Stomach (tissue), 9 donors: ENCODE measurements around the gene LRRTM2. TPM values are rescaled to one million over a fixed set of nuclear protein-coding genes. Genes with fewer than 3 reads are reported as not detected.

Experiments
- DNase-seq, 2 donors: peaks; one replicate each; pipeline versions ENCODE4 v3.0.0 to v3.0.0-alpha.2; 2013 to 2019
- H3K27ac ChIP-seq, 5 donors: fragments of 200-600 bp in 4 of 5; sonication (generic) in 4 of 5; one replicate each; pipeline ENCODE4 v1.5.1; 2013 to 2019; ENCODE audit warnings: mild to moderate bottlenecking in 1 of 5, moderate library complexity in 1 of 5
- H3K27me3 ChIP-seq, 3 donors: fragments of 200-600 bp; sonication (generic); one replicate each; pipeline ENCODE4 v1.5.1; 2017 to 2019; ENCODE audit warnings: mixed run types in 1 of 3
- H3K36me3 ChIP-seq, 4 donors: fragments of 200-600 bp; sonication (generic); 1 replicate in 3 of 4; 2 replicates in 1 of 4; pipeline ENCODE4 v1.5.1; 2016 to 2019
- H3K4me1 ChIP-seq, 4 donors: fragments of 200-600 bp; sonication (generic); one replicate each; pipeline ENCODE4 v1.5.1; 2016 to 2019
- H3K4me3 ChIP-seq, 4 donors: fragments of 200-600 bp; sonication (generic) in 3 of 4; one replicate each; pipeline ENCODE4 v1.5.1; 2016 to 2019; ENCODE audit warnings: mild to moderate bottlenecking in 1 of 4
- H3K9me3 ChIP-seq, 4 donors: fragments of 200-600 bp; sonication (generic); one replicate each; pipeline ENCODE4 v1.5.1; 2016 to 2019
- CTCF ChIP-seq, 7 experiments: fragments of 450-650 bp in 4 of 7; fragments of 200-600 bp in 3 of 7; sonication (generic) in 3 of 7; IDR thresholded peaks; one replicate each; pipeline ENCODE4 v1.5.1; 2016 to 2019; ENCODE audit warnings: antibody characterized with exemption in 7 of 7, control low read depth in 2 of 7, mild to moderate bottlenecking in 1 of 7
- EP300 ChIP-seq: sonication (generic); formaldehyde crosslinking; IDR thresholded peaks from one replicate; pipeline ENCODE4 v1.6.1; 2017; ENCODE audit warnings: antibody characterized with exemption
- POLR2A ChIP-seq, 4 donors: fragments of 450-650 bp; IDR thresholded peaks; one replicate each; pipeline ENCODE4 v1.6.1; 2016; ENCODE audit warnings: antibody characterized with exemption in 4 of 4, control low read depth in 2 of 4, mild to moderate bottlenecking in 1 of 4, moderate library complexity in 1 of 4
- POLR2AphosphoS5 ChIP-seq, 3 donors: sonication (generic); formaldehyde crosslinking; IDR thresholded peaks; one replicate each; pipeline ENCODE4 v1.6.1; 2016; ENCODE audit warnings: antibody characterized with exemption in 3 of 3
- WGBS, 5 donors: extraction: QIAGEN DNeasy Blood & Tissue Kit in 3 of 5; methylation state at CpG; one replicate each; pipeline versions ENCODE4 v1.1.5 to v1.1.7; 2013 to 2018; 5-methylcytosine and 5-hydroxymethylcytosine counted together
- intact Hi-C: fragments of 100-400 bp; cut with DNase I; formaldehyde crosslinking; loops from one replicate; pipeline ENCODE4 v1.15.1; 2023; ENCODE audit warnings: low total_unique reads
- polyA plus RNA-seq, 3 donors: library from polyadenylated mRNA; stranded (reverse); fragments of 200-250 nt; gene quantifications; one replicate each; pipeline ENCODE4 v1.2.3, GENCODE V29; 2013
- total RNA-seq, 5 donors: library from RNA; depleted of rRNA; stranded (reverse); fragments of >200 nt; gene quantifications; one replicate each; pipeline versions ENCODE4 v1.1.0 to v1.2.3, GENCODE V29; 2014 to 2016
- donor health status: healthy with polysubstance abuse.
- donor health status: Bipolar disorder and iron deficiency.
- donor health status: healthy.

LRRTM2 gene
- total and polyA plus RNA-seq, 8 donors, result 0.15 to 1.5 TPM; not detected in 6

GRCh38 chr5:138849439-138849838 lies 25.7 kb downstream of the LRRTM2 start:
- intact Hi-C loops, result no loop called here
- 19 to 51% (median 26%) methylated on average over 3 of the region's 3 CpGs for WGBS, 5 donors
- Histone ChIP-seq H3K27me3 (no peaks in the 10 kb centered on the region), H3K9me3 (no peaks in the 10 kb centered on the region), H3K27ac (no peak overlapping the region), H3K4me1 (peaks cover 10 to 65% (median 44%) of the 10 kb centered on the region in 4 donors), H3K4me3 (no peak overlapping the region), H3K36me3 (no peaks in the 10 kb centered on the region)
- no peak for TF ChIP-seq CTCF (IDR thresholded peaks at IDR 0.05)
- TF ChIP-seq EP300, result no peak
- TF ChIP-seq POLR2A (IDR thresholded peaks at IDR 0.05), result no peak
- TF ChIP-seq POLR2AphosphoS5 (IDR thresholded peaks at IDR 0.05), result no peak
- DNase-seq, result no peak

DNA sequence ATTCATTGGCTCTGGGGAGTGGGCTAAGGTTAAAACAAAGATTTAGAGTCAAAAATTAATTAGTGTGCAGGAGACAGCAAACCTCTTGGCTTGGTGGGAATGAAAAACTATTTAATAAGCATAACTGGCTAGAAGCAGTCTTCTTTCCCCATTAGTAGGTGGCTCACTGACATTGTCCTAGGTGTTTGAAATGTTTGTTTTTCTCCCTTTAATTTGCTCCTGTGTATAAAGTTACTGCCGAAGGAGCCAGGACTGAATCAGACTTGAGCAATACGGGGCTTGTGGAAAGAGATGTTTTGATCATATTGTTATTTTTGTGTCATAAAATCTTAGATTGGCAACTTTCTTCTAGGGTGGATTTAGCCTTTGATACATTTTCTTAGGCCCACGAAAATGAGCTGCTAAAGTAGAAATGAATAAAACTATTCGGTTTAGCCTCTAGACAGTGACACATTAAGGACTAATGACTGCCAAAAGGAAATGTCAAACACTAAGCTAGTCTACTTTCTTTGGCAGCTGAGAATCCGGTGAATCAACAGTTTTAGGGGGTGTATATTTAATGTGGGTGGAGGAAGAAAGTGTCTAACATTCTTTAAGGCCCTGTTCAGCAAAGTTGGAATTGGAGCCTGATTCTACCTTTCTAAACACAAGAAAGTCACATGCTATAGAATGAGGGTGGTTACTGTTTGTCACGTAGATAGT lies 30.2 kb downstream of the LRRTM2 start:
- Histone ChIP-seq H3K9me3 (no peaks in the 10 kb centered on the region), H3K36me3 (peaks cover 0 to 7% (median 5%) of the 10 kb centered on the region in 4 donors), H3K4me1 (peaks cover 25 to 81% (median 62%) of the 10 kb centered on the region in 4 donors), H3K4me3 (no peak overlapping the region), H3K27ac (peak overlapping the region in 3 of 5 donors; percentile 36 to 65 (median 41)), H3K27me3 (no peaks in the 10 kb centered on the region)
- WGBS, 5 donors, result 13 to 32% (median 17%) methylated on average over 6 of the region's 6 CpGs
- intact Hi-C loops, result no loop called here
- TF ChIP-seq CTCF (IDR thresholded peaks at IDR 0.05) (no peak), POLR2AphosphoS5 (IDR thresholded peaks at IDR 0.05) (peak in 1 of 3 donors; percentile 51)
- DNase-seq, result peak in 1 of 2 donors; percentile 22

GRCh38 chr5:138844125-138844461 lies 31.0 kb downstream of the LRRTM2 start:
- Histone ChIP-seq H3K4me3 (no peak overlapping the region), H3K36me3 (peaks cover 0 to 7% (median 5%) of the 10 kb centered on the region in 4 donors), H3K4me1 (peaks cover 25 to 80% (median 61%) of the 10 kb centered on the region in 4 donors), H3K9me3 (no peaks in the 10 kb centered on the region), H3K27ac (peak overlapping the region in 2 of 5 donors; percentile 41 to 65), H3K27me3 (no peaks in the 10 kb centered on the region)
- intact Hi-C loops, result no loop called here
- DNase-seq, result no peak
- WGBS, 5 donors, result 83 to 95% (median 89%) methylated on average over 4 of the region's 4 CpGs
- TF ChIP-seq CTCF (IDR thresholded peaks at IDR 0.05) (no peak), POLR2AphosphoS5 (IDR thresholded peaks at IDR 0.05) (no peak), EP300 (no peak), POLR2A (IDR thresholded peaks at IDR 0.05) (no peak)

DNA sequence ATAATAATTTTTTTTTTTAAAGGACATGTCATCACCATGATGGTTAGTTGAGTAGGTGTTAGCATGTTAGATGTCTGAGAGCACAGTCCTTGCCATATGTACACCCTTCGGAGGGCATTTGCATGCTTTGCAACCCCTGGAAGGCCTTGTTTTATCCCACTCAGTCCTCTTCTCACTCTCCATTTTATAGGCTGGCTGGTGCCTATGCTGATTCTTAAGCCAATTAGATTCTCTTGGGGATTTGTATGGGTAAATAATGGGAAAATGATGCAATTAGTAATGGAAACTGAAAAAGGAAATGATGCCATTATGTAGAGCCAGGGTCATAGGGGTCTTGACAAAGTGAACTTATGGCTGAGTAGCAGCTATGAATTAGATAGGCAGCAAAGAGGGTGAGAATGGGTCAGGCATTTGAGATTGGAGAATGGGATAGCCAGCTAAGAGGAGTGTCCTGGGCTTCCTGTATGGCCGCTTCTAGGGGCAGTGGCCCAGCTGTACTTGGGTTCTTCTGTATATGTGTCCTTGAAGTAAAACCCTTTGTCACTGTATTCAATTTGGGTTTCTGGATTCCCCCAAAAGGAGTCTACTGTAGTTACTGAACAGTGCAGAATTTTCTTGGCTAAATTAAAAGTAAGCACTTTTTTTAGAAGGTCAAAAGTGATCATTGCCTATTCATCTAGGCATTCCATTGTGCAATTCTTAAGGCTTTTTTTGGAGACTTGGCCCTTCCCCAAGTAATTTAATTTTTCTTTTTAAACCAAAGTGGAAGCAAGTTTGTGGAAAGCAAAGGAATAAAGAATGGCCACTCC lies 31.6 kb downstream of the LRRTM2 start:
- intact Hi-C loops, result no loop called here
- DNase-seq, result no peak
- H3K27ac ChIP-seq, result peak overlapping the region in 1 of 5 donors; percentile 5
- TF ChIP-seq POLR2AphosphoS5 (IDR thresholded peaks at IDR 0.05) (no peak), EP300 (no peak), POLR2A (IDR thresholded peaks at IDR 0.05) (no peak), CTCF (IDR thresholded peaks at IDR 0.05) (no peak)
- H3K9me3 ChIP-seq, result no peaks in the 10 kb centered on the region
- peaks cover 25 to 80% (median 56%) of the 10 kb centered on the region in 4 donors for H3K4me1 ChIP-seq
- no peaks in the 10 kb centered on the region for H3K27me3 ChIP-seq
- H3K36me3 ChIP-seq, result peaks cover 0 to 7% (median 5%) of the 10 kb centered on the region in 4 donors
- WGBS, 5 donors, result 84 to 96% (median 93%) methylated on average over 2 of the region's 2 CpGs
- no peak overlapping the region for H3K4me3 ChIP-seq
